CD4-positive, alpha-beta T cell treated with Interleukin-2 at 100 ng/mL for 4 hours (primary cell): ENCODE measurements around the gene P2RX4.
A peak's percentile ranks its signal among the peaks of the same experiment; 100 is the strongest.
"Not testable (repeated sequence)": the region's sequence is repeated elsewhere in the genome, so short reads cannot be mapped to it uniquely, and the experiment has no call there.

Experiments
- DNase-seq: peaks from one replicate; pipeline ENCODE4 v3.0.0-alpha.2; 2020; ENCODE audit warnings: low spot score

P2RX4 gene

GRCh38 chr12:121188227-121188626 is 21.7 kb upstream of the P2RX4 start:
- no peak for DNase-seq

DNA sequence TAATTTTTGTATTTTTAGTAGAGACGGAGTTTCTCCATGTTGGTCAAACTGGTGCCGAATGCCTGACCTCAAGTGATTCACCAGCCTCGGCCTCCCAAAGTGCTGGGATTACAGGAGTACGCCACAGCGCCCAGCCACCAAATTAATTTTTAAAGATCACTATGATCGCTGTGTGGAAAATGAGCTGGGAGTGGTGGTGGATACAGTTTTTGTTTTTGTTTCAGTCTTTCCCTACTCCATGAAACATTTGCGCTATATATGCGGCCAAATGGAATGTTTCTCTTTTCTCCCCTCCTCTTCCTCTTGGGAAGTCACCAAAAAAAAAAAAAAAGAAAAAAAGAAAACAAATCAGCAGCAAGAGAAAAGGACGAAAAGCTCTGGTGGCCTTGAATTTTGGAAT is 20.8 kb upstream of the P2RX4 start:
- DNase-seq = no peak

DNA sequence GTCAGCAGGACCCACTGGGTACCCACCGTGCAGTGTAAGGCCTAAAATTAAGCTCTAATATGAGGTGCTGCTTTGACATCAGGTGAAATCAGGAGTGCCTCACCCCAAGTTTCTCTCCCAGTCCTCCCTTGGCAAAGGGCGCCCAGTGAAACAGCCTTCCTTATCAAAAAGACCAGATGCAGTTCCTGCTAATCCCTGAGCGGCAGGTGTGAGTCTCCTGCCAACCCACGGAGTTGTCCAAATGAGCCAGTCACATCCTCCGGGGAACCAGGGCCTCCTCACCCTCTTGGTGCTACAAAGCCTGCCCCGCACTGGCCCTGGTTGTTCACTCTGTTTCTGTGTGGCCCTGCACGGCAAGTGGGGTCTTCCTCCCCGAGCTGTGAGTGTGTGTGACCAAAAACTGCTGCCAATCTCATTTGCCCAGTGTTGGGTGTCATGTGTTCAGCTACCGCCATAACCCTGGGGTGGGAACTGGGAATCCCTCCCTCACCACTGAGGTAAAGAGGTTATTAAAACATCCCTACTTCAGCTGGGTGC is 20.2 kb upstream of the P2RX4 start:
- DNase-seq = no peak

DNA sequence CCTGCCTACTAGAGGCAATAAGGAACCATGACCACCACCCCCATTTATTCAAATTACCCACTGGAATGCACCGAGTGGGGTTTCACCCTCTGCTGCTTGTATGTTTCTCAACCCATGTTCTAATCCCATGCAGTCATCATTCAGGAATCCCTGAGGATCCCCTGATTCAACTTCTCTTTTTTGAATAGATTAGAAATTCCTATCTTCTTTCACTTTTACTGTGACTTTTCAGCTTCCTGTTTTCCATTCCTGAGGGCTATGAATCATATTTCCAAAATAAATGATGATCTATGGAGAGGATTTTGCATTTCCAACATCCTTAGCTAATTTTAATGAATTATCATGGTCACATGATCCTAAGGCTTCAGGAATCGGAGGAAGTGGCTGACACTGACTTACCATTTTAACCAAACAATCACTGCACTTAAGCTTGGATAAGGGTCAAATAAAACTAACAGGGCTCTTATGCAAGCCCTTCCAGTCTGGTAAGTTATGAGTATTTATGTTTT is 19.4 kb upstream of the P2RX4 start:
- DNase-seq = no peak

DNA sequence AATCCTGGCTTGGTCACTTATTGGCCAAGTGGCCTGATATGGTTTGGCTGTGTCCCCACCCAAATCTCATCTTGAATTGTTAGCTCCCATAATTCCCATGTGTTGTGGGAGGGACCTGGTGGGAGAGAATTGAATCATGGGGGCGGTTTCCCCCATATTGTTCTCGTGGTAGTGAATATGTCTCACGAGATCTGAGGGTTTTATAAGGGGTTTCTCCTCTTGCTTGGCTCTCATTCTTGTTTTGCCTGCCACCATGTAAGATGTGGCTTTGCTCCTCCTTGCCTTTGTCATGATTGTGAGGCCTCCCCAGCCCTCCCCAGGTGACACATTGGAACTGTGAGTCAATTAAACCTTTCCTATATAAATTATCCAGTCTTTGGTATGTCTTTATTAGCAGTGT is 18.8 kb upstream of the P2RX4 start:
- DNase-seq = no peak

DNA sequence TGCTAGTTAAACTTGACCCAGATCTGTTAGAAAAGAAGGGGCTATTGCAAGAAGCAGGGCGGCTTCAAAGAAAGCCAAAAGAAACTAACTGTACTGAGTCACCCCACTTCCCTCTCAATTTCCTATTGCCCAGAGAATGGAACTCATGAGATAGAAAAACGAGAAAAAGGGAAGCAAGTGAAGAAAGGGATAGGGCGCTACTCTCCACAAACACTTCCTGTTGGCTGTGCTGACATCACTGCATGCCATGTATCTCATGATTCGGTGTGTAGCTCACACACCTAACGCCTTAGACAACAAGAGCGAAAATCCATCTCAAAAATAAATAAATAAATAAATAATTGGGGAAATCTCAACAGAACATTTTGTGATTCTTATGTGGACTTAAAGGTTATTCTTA is 13.0 kb upstream of the P2RX4 start:
- no peak for DNase-seq

DNA sequence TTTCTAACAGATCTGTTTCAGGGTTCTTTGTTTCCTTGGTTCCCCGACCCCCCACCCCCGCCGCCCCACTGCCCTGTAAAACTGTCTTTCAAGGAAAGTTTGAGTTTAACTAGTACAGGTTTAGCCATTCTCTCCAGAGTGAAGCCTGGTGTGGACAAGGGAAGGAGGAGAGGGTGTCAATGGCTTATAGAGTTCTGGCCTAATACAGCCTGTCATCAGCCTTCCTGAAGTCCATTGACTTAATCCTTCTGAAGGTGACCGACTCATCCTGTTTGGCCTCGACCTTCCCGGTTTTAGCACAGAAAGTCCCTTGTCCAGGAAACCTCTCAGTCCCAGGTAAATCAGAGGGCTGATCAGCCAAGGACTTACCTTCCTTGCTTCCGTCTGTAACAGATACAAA is 11.0 kb upstream of the P2RX4 start:
- DNase-seq = no peak

DNA sequence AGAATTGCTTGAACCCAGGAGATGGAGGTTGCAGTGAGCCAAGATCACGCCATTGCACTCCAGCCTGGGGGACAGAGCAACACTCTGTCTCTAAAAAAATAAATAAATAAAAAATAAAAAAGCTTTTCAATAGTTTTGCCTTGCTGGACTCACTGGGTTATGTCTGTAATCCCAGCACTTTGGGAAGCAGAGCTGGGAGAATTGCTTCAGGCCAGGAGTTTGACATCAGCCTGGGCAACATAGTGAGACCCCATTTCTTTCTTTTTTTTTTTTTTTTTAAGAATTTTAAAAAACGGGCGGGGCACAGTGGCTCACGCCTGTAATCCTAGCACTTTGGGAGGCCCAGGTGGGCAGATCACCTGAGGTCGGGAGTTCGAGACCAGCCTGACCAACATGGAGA is 8.8 kb upstream of the P2RX4 start:
- not testable (repeated sequence) for DNase-seq

DNA sequence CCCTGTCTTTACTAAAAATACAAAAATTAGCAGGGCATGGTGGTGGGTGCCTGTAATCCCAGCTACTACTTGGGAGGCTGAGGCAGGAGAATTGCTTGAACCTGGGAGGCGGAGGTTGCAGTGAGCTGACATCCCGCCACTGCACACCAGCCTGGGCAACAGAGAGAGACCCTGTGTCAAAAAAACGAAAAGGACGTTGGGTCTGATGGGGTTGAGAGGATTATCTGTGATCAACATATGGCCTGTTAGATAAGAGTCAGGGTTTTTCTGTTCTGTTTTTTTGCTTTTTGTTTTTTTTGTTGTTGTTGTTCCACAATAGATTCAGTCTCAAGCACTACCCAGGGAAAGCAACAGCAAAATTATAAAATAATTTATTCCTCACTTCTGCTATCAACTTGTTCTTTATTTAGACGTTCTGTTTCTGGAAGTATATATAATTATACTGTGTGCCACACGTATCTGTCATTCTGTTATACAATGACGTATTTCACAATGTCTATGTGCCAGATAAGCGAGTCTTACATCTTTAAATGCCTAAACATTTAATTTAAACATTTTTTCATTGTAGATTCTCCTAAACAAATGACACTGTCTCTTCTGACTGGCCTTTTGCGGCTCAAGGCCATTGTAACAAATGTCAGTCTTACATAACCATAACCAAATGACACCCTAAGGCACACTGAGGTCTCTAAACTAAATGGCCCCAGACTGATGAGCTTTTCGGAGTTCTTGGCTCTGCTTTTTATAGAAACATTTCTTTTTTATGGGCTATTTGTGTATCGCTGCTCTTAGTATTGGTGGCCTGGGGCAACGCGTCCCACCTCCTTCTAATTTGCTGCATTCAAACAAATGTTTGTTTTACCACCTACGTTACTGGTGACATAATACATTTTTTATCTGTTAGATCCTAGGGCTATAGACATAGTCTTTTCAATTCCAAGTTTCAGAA is 7.2 kb upstream of the P2RX4 start:
- no peak for DNase-seq

DNA sequence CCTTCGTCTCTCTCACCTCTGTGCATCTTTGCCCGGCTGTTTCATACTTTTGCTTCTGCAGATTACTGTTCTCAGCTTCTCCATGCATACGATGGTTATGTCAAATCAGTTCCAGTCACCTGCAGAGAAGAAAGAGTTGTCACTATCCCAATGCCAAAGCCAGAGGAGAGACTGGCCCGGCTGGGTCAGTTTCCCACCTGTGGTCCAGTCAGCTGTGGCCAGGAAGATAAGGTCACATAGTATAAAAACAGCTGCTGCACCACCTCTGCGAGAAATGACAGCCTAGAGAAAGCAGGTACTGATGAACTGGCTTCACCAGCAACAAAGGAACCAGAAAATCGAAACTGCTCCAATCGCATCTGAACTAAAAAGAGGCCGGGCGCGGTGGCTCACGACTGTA is 6.4 kb upstream of the P2RX4 start:
- DNase-seq = no peak

DNA sequence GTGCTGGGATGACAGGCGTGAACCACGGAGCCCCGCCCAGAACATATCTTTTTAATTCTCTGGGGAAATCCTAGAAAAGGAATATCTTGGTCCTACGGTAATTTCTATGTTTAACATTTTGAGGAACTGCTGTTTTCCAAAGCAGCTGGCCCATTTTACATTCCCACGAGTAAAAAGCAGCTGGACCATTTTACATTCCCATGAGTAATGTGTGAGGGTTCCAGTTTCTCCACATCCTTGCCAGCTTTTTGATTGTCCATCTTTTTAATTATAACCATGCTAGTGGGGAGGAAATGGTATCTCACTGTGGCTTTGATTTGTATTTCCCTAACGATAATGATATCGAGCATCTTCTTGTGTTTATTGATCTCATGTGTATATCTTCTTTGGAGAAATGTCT is 4.4 kb upstream of the P2RX4 start:
- no peak for DNase-seq

DNA sequence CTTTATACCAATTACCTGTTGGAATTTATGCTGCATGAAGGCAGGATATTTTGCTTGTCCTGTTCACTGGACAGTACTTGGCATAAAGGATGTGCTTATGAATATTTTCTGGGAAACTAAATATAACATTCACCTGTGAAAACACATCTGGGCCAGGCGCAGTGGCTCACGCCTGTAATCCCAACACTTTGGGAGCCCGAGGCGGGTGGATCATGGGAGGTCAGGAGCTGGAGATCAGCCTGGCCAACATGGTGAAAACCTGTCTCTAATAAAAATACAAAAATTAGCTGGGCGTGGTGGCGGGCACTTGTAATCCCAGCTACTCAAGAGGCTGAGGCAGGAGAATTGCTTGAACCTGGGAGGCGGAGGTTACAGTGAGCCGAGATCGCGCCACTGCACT is 1.4 kb upstream of the P2RX4 start:
- DNase-seq = not testable (repeated sequence)

GRCh38 chr12:121209221-121209620 is 708 bp upstream of the P2RX4 start:
- DNase-seq = no peak

GRCh38 chr12:121212875-121213274 is 2.9 kb downstream of the P2RX4 start:
- no peak for DNase-seq

- DNase-seq = peak; percentile 73
Measured at GRCh38 chr12:121214166-121214777, 4.3 kb downstream of the P2RX4 start.

DNA sequence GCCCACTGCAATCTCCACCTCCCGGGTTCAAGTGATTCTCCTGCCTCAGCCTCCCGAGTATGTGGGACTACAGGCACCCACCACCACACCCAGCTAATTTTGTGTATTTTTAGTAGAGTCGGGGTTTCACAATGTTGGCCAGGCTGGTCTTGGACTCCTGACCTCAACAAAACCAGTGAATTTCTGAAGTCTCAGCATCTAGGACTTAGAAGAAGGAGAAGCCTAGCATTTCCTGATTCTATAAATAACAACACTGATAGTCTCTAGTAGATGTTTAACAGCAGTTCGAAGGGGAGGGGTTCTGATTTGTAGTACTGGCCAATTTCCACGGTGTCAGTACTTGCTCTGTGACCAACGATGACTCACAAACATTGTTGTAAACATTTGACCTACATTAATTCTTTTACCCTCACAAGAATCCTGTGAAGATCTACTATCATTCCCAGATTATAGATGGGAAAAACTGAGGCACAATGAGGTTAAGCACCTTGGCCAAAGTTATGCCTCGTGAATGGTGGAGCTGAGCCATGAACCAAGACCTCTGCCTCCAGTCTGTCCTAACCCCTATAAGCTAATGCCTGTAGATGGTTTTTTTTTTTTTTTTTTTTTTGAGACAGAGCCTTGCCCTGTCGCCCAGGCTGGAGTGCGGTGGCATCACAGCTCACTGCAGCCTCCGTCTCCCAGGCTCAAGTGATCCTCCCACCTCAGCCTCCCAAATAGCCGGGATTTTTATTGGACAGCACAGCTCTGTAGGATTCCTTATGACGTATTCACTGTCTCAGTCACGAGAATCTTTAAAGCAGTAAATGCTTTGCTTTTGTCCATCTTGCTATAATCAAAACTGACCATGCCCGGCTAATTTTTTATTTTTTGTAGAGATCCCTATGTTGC is 5.2 kb downstream of the P2RX4 start:
- peak; percentile 56 for DNase-seq

DNA sequence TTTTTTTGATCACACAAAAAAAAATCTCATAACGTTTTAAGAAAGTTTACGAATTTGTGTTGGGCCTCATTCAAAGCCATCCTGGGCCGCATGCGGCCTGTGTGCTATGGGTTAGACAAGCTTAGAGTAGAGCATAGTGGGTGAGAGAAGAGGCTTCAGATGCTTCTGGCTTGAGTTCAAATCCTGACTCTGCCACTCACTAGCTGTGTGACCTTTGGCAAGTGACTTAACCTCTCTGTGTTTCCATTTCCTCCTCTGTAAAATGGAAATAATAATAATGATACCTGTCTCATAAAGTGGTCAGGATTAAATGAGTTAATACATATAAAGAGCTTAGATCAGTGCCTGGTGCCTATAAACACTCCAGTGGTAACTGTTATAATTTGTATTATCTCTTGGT is 6.2 kb downstream of the P2RX4 start:
- DNase-seq = no peak

DNA sequence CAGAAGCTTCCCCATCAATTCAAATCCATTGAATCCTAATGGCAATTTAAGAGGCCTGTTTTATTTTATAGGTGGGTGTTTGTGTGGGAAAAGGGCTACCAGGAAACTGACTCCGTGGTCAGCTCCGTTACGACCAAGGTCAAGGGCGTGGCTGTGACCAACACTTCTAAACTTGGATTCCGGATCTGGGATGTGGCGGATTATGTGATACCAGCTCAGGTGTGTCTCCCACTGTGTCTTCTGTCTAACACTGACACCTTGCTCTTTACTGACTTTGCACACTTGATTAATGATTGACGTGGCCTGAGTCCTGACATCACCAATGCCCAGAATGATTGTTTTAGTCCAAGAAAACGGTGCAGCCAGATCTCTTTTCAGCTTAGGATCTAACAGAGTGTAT is 7.1 kb downstream of the P2RX4 start:
- DNase-seq = no peak

GRCh38 chr12:121217761-121218160 is 7.8 kb downstream of the P2RX4 start:
- no peak for DNase-seq

- no peak for DNase-seq
Measured at GRCh38 chr12:121218588-121219352, 8.8 kb downstream of the P2RX4 start.

DNA sequence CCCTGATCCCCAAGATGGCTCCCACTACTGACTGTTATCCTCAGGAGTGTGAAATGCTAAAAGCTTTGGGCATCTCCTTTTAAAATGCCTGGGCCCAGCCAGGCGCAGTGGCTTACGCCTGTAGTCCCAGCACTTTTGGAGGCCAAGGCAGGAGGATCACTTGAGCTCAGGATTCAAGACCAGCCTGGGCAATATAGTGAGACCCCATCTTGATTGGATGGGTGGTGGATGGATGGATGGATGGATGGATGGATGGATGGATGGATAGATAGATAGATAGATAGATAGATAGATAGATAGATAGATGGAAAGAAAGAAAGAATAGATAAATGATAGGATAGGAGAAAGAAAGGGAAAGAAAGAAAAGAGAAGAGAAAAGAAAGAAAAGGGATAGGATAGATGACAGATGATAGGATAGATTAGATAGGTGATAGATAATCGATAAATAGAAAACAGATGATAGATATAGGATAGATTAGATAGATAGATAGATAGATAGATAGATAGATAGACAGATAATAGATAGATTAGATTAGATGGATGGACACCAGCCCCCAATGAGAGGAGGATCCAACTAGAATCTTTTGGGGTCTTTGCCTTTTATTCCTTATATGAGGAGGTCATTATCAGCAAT is 9.5 kb downstream of the P2RX4 start:
- DNase-seq = no peak
